ENCODE measurements around the gene CXCL8. TPM values are rescaled to one million over a fixed set of nuclear protein-coding genes. Genes with fewer than 3 reads are reported as not detected.

Gene CXCL8
- total and polyA plus RNA-seq, 2 of the 8 experiments (the other 6 are each of a cell fraction or from before 2014, with no cell fraction given): not detected

- TF ChIP-seq CHD7 (IDR thresholded peaks at IDR 0.05; ENCODE audit: insufficient replicate concordance, low read length) (no peak), GABPA (IDR thresholded peaks at IDR 0.05; ENCODE audit: borderline replicate concordance, insufficient read depth, low read length) (no peak), JUND (IDR thresholded peaks at IDR 0.05; ENCODE audit: low read length) (no peak)
These were observed 24.1 kb downstream of the CXCL8 start (continued) for GRCh38 chr4:73764513-73764912.

All from H1 (cell line).